DOHH2 (cell line): ENCODE measurements around the gene MVB12B.

Experiments used
- H3F3A ChIP-seq: fragments of 200-600 bp; sonication (generic), shearing (Covaris generic); 2 replicates; pipeline ENCODE4 v1.6.0; 2016; ENCODE audit warnings: antibody characterized with exemption, mild to moderate bottlenecking; ENCODE audit not compliant: control insufficient read depth, insufficient read depth
- H3K27ac ChIP-seq: fragments of 200-600 bp; sonication (generic); 2 replicates; pipeline ENCODE4 v1.5.1; 2014; ENCODE audit warnings: low read depth, mild to moderate bottlenecking, low read length, moderate library complexity
- H3K27me3 ChIP-seq: fragments of 200-600 bp; sonication (generic); 2 replicates; pipeline ENCODE4 v1.6.1; 2014; ENCODE audit warnings: mild to moderate bottlenecking, low read length, mixed read lengths; ENCODE audit not compliant: control insufficient read depth
- H3K36me3 ChIP-seq: fragments of 200-600 bp; sonication (generic); 2 replicates; pipeline ENCODE4 v1.6.1; 2014; ENCODE audit warnings: mild to moderate bottlenecking, low read length, moderate library complexity, mixed read lengths; ENCODE audit not compliant: control insufficient read depth
- H3K4me1 ChIP-seq: fragments of 200-600 bp; sonication (generic); 2 replicates; pipeline ENCODE4 v1.6.1; 2014; ENCODE audit warnings: mild to moderate bottlenecking, low read length, mixed read lengths; ENCODE audit not compliant: control insufficient read depth
- H3K4me2 ChIP-seq: fragments of 200-600 bp; sonication (generic); 2 replicates; pipeline ENCODE4 v1.6.0; 2014; ENCODE audit warnings: mild to moderate bottlenecking, low read length, moderate library complexity
- H3K4me3 ChIP-seq: fragments of 200-600 bp; sonication (generic); 2 replicates; pipeline ENCODE4 v1.5.1; 2014; ENCODE audit warnings: mild to moderate bottlenecking, low read length, mixed read lengths
- H3K79me2 ChIP-seq: fragments of 200-600 bp; sonication (generic); 2 replicates; pipeline ENCODE4 v1.6.1; 2014; ENCODE audit warnings: mild to moderate bottlenecking, low read length, mixed read lengths; ENCODE audit not compliant: control insufficient read depth
- H3K9me2 ChIP-seq: fragments of 200-600 bp; sonication (generic); replicated peaks from 2 replicates; pipeline ENCODE4 v1.6.1; 2014; ENCODE audit warnings: mild to moderate bottlenecking, low read length, mixed read lengths; ENCODE audit not compliant: control insufficient read depth
- H3K9me3 ChIP-seq: fragments of 200-600 bp; sonication (generic); 2 replicates; pipeline ENCODE4 v1.6.1; 2014; ENCODE audit warnings: antibody characterized with exemption, low read length, mixed read lengths; ENCODE audit not compliant: control insufficient read depth, insufficient read depth
- H4K20me1 ChIP-seq: fragments of 200-600 bp; sonication (generic); 2 replicates; pipeline ENCODE4 v1.6.0; 2014; ENCODE audit warnings: low read depth, mild to moderate bottlenecking, antibody characterized with exemption, low read length, moderate library complexity; ENCODE audit not compliant: control insufficient read depth, insufficient read depth
- EZH2phosphoT487 ChIP-seq: fragments of 200-600 bp; sonication (generic); IDR thresholded peaks from 2 replicates; pipeline ENCODE4 v1.6.1; 2017; ENCODE audit warnings: borderline replicate concordance, mild to moderate bottlenecking, antibody characterized with exemption, low read length, moderate library complexity, mixed read lengths
- TF ChIP-seq, protein P1 (sequence below): fragments of 200-600 bp; sonication (generic); IDR thresholded peaks from one replicate; pipeline ENCODE4 v1.5.1; 2014; ENCODE audit warnings: antibody characterized with exemption, mild to moderate bottlenecking, low read depth, low read length; ENCODE audit not compliant: poor library complexity, severe bottlenecking

Gene MVB12B

DNA sequence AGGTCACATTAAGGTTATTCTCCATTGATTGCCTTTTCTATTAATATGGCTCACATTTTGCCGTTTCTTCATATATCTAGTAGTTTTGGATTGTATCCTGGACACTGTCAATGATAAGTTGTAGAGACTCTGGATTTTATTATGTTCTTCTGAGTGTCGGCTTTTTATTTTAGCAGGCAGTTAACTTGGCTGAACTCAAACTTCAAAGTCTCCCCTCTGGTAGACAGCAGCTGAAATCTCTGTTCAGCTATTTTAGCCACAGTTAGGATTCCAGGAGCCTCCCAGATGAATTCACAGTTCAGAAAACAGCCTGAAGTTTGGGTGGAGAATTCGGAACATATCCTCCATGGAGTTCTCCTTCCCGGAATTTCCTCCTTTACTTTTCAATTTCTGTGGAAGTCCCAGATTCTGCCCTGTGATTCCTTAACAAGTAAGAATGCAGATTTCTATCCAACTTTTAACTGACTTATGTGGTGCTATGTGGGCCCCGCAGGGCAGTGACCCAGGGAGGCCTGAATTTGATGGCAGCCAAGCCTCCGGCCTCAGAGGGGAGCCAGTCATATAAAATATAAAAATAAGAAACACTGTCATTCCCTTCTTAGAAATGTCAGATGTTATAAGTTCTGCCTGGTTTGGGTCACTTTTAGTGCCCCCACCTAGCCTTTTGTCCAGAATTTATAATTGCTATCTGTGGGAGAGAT, 39.3 kb upstream of the MVB12B start:
- Histone ChIP-seq H3K4me3 (no peak overlapping the region), H3K9me2 (no peaks in the 10 kb centered on the region), H3K27me3 (0 out of 2 replicates have a peak, but pooled peaks cover 4% of the 10 kb centered on the region), H3F3A (no peaks in the 10 kb centered on the region), H3K4me2 (no peak overlapping the region), H3K27ac (no peak overlapping the region), H3K79me2 (no peaks in the 10 kb centered on the region), H4K20me1 (no peaks in the 10 kb centered on the region), H3K4me1 (no peaks in the 10 kb centered on the region), H3K36me3 (no peaks in the 10 kb centered on the region), H3K9me3 (no peaks in the 10 kb centered on the region)
- TF ChIP-seq, protein P1, sequence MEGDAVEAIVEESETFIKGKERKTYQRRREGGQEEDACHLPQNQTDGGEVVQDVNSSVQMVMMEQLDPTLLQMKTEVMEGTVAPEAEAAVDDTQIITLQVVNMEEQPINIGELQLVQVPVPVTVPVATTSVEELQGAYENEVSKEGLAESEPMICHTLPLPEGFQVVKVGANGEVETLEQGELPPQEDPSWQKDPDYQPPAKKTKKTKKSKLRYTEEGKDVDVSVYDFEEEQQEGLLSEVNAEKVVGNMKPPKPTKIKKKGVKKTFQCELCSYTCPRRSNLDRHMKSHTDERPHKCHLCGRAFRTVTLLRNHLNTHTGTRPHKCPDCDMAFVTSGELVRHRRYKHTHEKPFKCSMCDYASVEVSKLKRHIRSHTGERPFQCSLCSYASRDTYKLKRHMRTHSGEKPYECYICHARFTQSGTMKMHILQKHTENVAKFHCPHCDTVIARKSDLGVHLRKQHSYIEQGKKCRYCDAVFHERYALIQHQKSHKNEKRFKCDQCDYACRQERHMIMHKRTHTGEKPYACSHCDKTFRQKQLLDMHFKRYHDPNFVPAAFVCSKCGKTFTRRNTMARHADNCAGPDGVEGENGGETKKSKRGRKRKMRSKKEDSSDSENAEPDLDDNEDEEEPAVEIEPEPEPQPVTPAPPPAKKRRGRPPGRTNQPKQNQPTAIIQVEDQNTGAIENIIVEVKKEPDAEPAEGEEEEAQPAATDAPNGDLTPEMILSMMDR, result no peak
- TF ChIP-seq EZH2phosphoT487, result no peak

DNA sequence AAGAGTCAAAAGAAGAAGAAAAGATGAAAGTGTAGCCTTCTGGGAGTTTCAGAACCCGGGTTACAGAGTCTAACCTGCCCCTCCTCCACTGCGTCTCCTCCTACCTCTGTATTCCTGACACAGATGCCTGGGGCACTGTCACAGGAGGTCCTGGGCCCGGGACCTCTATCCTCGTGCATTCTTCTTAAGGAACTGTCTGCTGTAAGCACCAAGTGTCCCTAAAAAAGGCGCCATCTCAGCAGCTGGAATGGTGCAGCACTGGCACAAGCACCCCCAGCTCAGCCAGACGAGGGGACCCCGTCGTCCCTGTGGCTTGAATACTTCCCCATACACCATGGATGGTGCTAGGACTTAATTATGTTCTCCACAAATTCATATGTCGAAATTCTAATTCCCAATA, 35.8 kb upstream of the MVB12B start:
- Histone ChIP-seq H3K9me3 (no peaks in the 10 kb centered on the region), H3K4me2 (no peak overlapping the region), H3K27me3 (0 out of 2 replicates have a peak, but pooled peaks cover 4% of the 10 kb centered on the region), H3K36me3 (no peaks in the 10 kb centered on the region), H3K9me2 (no peaks in the 10 kb centered on the region), H3K4me3 (no peak overlapping the region), H3K79me2 (no peaks in the 10 kb centered on the region), H3K27ac (no peak overlapping the region), H3K4me1 (no peaks in the 10 kb centered on the region), H4K20me1 (no peaks in the 10 kb centered on the region), H3F3A (no peaks in the 10 kb centered on the region)
- TF ChIP-seq EZH2phosphoT487, result no peak
- TF ChIP-seq, protein P1, result no peak

DNA sequence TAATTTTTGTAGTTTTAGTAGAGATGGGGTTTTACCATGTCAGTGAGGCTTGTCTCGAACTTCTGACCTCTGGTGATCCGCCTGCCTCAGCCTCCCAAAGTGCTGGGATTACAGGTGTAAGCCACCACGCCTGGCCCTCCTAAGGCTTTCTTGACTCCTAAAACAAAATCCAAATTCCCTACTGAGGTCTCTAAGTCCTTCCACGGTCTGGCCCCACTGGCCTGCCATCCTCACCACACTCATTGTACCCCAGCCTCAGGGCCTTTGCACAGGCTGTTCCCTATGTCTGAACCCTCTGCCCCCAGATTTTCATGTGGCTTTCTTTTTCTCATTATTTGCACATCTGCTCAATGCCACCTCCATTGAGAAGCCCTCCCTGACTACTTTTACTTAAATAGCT, 34.7 kb upstream of the MVB12B start:
- no peaks in the 10 kb centered on the region for H3K4me1 ChIP-seq
- H3K4me3 ChIP-seq, result no peak overlapping the region
- no peaks in the 10 kb centered on the region for H3K79me2 ChIP-seq
- H3K4me2 ChIP-seq, result no peak overlapping the region
- H3K27ac ChIP-seq, result no peak overlapping the region
- H3K27me3 ChIP-seq, result 0 out of 2 replicates have a peak, but pooled peaks cover 2% of the 10 kb centered on the region
- no peaks in the 10 kb centered on the region for H3K9me3 ChIP-seq
- no peaks in the 10 kb centered on the region for H3F3A ChIP-seq
- TF ChIP-seq EZH2phosphoT487, result no peak
- TF ChIP-seq, protein P1, result no peak
- no peaks in the 10 kb centered on the region for H3K9me2 ChIP-seq
- no peaks in the 10 kb centered on the region for H3K36me3 ChIP-seq
- no peaks in the 10 kb centered on the region for H4K20me1 ChIP-seq
